Body of pancreas (tissue), 4 donors: Measurements from ENCODE around the gene RB1.

Experiments
- POLR2A ChIP-seq, 3 donors: fragments of 450-650 bp; IDR thresholded peaks; one replicate each; pipeline ENCODE4 v1.6.1; 2016; ENCODE audit warnings: antibody characterized with exemption in 3 of 3, mild to moderate bottlenecking in 2 of 3
- TF ChIP-seq, protein P1 (sequence below), 7 experiments: fragments of 450-650 bp in 4 of 7; fragments of 200-600 bp in 3 of 7; sonication (generic) in 3 of 7; IDR thresholded peaks; one replicate each; pipeline ENCODE4 v1.5.1; 2016 to 2019; ENCODE audit warnings: antibody characterized with exemption in 7 of 7

- TF ChIP-seq, protein P1, sequence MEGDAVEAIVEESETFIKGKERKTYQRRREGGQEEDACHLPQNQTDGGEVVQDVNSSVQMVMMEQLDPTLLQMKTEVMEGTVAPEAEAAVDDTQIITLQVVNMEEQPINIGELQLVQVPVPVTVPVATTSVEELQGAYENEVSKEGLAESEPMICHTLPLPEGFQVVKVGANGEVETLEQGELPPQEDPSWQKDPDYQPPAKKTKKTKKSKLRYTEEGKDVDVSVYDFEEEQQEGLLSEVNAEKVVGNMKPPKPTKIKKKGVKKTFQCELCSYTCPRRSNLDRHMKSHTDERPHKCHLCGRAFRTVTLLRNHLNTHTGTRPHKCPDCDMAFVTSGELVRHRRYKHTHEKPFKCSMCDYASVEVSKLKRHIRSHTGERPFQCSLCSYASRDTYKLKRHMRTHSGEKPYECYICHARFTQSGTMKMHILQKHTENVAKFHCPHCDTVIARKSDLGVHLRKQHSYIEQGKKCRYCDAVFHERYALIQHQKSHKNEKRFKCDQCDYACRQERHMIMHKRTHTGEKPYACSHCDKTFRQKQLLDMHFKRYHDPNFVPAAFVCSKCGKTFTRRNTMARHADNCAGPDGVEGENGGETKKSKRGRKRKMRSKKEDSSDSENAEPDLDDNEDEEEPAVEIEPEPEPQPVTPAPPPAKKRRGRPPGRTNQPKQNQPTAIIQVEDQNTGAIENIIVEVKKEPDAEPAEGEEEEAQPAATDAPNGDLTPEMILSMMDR (IDR thresholded peaks at IDR 0.05) = no peak
- no peak for TF ChIP-seq POLR2A (IDR thresholded peaks at IDR 0.05)
These were observed 14.8 kb downstream of the RB1 start for GRCh38 chr13:48318377-48318811.
